Epithelial cell of proximal tubule (primary cell): ENCODE results near the gene ATRNL1. TPM values are rescaled to one million over a fixed set of nuclear protein-coding genes. Genes with fewer than 3 reads are reported as not detected.

Experiments used
- DNase-seq: peaks from one replicate; pipeline ENCODE4 v3.0.0-alpha.2; 2011; ENCODE audit warnings: low read depth
- H3K4me3 ChIP-seq: 2 replicates; pipeline ENCODE4 v1.5.1; 2011; ENCODE audit warnings: low read depth, mild to moderate bottlenecking, low read length
- total RNA-seq: library from RNA; depleted of rRNA; stranded (reverse); fragments of >200 nt; gene quantifications from 2 replicates; pipeline ENCODE4 v1.2.3, GENCODE V29; 2015
- TF ChIP-seq, protein P1 (sequence below): conservative IDR thresholded peaks from 2 replicates; pipeline ENCODE4 v1.5.1; 2012; ENCODE audit warnings: low read depth, mild to moderate bottlenecking, low read length

Gene ATRNL1
- total RNA-seq, 1 donor from 2014 or later = 12.4 TPM

DNA sequence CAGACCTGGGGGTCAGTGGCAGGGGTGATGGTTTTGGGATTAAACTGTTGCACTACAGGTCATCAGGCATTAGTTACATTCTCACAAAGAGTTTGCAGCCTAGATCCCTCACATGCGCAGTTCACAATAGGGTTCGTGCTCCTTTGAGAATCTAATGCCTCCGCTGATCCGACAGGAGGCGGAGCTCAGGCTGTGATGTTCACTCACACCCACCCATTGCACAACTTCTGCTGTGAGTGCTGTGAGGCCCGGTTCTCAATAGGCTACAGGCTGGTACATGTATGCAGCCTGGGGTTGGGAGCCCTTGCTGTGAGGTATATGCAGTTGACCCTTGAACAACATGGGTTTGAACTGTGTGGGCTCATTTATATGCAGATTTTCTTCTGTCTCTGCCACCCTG lies 763.4 kb downstream of the ATRNL1 start:
- TF ChIP-seq, protein P1, sequence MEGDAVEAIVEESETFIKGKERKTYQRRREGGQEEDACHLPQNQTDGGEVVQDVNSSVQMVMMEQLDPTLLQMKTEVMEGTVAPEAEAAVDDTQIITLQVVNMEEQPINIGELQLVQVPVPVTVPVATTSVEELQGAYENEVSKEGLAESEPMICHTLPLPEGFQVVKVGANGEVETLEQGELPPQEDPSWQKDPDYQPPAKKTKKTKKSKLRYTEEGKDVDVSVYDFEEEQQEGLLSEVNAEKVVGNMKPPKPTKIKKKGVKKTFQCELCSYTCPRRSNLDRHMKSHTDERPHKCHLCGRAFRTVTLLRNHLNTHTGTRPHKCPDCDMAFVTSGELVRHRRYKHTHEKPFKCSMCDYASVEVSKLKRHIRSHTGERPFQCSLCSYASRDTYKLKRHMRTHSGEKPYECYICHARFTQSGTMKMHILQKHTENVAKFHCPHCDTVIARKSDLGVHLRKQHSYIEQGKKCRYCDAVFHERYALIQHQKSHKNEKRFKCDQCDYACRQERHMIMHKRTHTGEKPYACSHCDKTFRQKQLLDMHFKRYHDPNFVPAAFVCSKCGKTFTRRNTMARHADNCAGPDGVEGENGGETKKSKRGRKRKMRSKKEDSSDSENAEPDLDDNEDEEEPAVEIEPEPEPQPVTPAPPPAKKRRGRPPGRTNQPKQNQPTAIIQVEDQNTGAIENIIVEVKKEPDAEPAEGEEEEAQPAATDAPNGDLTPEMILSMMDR = no peak
- no peak overlapping the region for H3K4me3 ChIP-seq
- no peak for DNase-seq

DNA sequence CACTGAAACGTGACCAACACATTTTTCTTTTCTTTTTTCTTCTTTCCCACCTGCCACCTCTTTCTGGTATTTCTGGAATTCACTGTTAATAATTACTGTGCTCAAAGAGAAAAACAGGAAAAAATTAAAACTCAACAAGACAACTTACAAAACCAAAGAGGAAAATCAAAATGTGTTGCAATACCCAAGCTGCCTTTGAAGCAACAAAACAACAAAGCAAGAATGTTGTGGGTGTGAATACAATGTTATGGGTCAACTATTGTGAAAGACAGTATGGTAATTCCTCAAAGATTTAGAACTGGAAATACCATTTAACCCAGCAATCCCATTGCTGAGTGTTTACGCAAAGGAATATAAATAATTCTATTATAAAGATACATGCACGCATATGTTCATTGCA lies 764.7 kb downstream of the ATRNL1 start:
- no peak overlapping the region for H3K4me3 ChIP-seq
- DNase-seq = peak; percentile 75
- TF ChIP-seq, protein P1 = no peak

DNA sequence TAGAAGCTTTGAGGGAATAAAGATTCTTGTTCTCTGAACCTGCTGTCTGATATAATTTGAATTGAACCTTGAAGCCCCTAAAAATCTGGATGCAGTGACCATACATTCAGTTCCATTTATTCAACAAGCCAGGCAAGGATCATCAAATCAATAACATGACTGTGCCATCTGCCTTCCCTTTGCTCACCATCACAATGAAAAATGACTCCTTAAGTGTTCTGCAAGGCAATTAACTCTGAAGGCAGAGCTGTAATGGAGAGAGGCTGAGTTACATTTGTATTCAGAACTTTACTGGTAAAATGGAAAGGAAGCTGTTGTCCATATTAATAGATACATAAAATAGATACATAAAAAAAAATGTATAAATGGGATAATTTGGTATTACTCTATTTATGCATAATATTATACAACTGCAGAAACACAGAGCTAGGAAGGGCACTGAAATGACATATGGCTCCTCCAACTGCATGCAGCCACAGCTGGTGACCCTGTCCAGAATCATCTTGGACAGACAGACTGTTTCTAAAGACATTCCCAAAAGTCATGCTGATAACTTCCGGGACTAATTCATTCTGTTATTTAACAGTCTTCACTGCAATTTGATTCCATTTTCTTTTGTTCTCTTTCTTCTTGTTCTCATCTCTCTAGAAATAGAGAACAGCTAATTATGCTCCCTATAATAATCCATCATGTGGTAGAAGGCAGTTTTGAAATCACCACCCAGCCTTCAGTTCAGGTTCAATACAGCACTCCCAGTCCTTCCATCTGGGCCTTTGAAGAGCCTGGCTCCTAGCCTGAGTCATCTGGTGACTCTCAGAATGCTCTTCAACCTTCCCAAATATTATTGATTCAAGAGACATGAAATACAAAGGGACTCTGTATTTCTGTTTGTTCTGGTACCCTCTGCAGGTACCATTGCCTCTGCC lies 767.3 kb downstream of the ATRNL1 start:
- TF ChIP-seq, protein P1 = no peak
- DNase-seq = no peak
- no peak overlapping the region for H3K4me3 ChIP-seq

DNA sequence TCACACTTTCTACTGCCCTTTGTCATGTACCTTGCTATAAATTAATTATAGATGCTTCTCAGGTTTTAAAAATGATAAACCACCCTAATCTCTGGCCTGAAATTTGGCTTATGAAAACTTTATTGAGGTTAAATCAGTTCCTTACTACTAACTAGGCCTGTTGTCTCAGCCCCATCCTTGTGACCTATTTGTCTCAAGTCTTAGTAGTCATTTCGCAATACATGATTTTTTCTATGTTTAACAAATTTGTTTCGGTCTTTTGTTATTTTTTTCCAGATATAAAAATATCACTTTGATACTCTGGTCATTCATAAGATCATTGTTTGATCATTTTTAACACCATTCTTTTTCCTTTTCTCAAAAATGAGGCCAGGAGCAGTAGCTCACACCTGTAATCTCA lies 768.3 kb downstream of the ATRNL1 start:
- TF ChIP-seq, protein P1 = no peak
- H3K4me3 ChIP-seq = no peak overlapping the region
- DNase-seq = peak; percentile 12

DNA sequence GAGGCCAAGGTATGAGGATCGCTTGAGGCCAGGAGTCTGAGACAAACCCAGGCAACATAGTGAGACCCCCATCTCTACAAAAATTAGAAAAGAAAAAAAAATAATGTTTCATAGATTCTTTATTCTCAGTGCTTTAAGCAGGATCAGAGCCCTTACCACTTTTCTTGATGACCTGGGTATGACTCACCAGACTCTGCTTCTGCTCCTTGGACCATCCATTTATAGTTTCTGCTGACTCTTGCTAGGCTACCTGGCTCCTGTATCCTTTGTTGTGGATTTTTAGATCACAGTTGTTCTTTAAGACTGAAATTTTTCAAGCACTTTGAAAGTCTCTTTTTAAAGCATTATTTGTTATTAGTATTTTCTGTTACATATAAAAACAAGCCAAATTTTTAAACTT lies 768.7 kb downstream of the ATRNL1 start:
- DNase-seq = peak; percentile 18
- TF ChIP-seq, protein P1 = no peak
- H3K4me3 ChIP-seq = no peak overlapping the region

DNA sequence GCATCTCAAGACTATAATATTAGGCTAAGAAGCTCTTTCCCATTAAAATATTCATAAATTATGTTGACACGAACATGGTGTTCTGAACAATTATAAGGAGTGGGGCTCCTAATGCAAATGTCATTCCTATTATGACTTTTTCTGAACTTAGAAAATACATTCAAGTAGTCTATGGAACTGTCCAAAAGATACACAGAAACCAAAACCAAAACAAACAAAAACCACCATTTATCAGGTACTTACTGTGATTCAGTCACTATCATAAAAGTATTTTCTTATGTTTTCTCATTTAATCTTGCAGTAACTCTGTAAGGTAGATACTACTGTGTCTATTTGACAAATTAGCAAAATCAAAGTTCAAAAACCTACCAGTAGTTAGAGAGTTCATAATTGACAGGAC lies 773.0 kb downstream of the ATRNL1 start:
- DNase-seq = no peak
- no peak overlapping the region for H3K4me3 ChIP-seq
- TF ChIP-seq, protein P1 = no peak

DNA sequence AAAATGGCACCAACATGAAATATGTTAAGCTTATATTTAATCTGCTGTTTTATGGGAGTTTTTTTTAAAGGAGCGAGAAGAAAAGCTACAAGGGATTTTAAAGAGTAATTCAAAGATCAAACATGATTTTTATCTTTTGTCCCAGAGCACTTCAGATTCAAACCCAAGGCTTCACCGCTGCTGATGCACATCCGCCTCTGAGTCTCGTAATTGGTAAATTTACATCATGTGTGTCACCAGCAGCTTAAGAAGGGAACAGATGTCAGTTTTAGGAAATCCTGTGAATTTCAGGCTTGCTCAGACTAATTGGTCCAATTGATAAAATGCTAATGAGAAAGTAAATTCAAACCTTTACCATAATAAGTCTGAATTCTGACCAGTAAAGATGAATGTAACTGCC lies 773.5 kb downstream of the ATRNL1 start:
- DNase-seq = no peak
- TF ChIP-seq, protein P1 = no peak
- no peak overlapping the region for H3K4me3 ChIP-seq
